IPS-18a (cell line): ENCODE data around the gene SIT1.
"Not testable (repeated sequence)": the region's sequence is repeated elsewhere in the genome, so short reads cannot be mapped to it uniquely, and the experiment has no call there.

ENCODE experiments used
- H3K27ac ChIP-seq: one replicate; pipeline ENCODE4 v1.5.1; 2013; ENCODE audit warnings: low read length
- H3K27me3 ChIP-seq: one replicate; pipeline ENCODE4 v1.6.1; 2013; ENCODE audit warnings: mild to moderate bottlenecking, low read length; ENCODE audit not compliant: control insufficient read depth, insufficient read depth
- H3K36me3 ChIP-seq: one replicate; pipeline ENCODE4 v1.6.1; 2013; ENCODE audit warnings: low read depth, low read length; ENCODE audit not compliant: control insufficient read depth
- H3K4me1 ChIP-seq: one replicate; pipeline ENCODE4 v1.6.1; 2013; ENCODE audit warnings: low read depth, low read length; ENCODE audit not compliant: control insufficient read depth
- H3K4me3 ChIP-seq: one replicate; pipeline ENCODE4 v1.5.1; 2013; ENCODE audit warnings: low read length
- H3K9ac ChIP-seq: one replicate; pipeline ENCODE4 v1.6.1; 2013; ENCODE audit warnings: mild to moderate bottlenecking, low read length, moderate library complexity
- H3K9me3 ChIP-seq: one replicate; pipeline ENCODE4 v1.6.1; 2013; ENCODE audit warnings: low read depth, low read length; ENCODE audit not compliant: control insufficient read depth

SIT1 gene

GRCh38 chr9:35656831-35657545 is 6.3 kb upstream of the SIT1 start:
- H3K4me3 ChIP-seq = peak overlapping the region; percentile 95

GRCh38 chr9:35656348-35656747 is 5.6 kb upstream of the SIT1 start:
- Histone ChIP-seq H3K9me3 (no peaks in the 10 kb centered on the region), H3K4me1 (peaks cover 10% of the 10 kb centered on the region), H3K4me3 (no peak overlapping the region), H3K9ac (no peak overlapping the region), H3K27ac (no peak overlapping the region), H3K36me3 (peaks cover 12% of the 10 kb centered on the region), H3K27me3 (peaks cover 13% of the 10 kb centered on the region)

More at GRCh38 chr9:35656831-35657545, 6.3 kb upstream of the SIT1 start:
- Histone ChIP-seq H3K27me3 (peaks cover 13% of the 10 kb centered on the region), H3K9ac (peak overlapping the region; percentile 74), H3K9me3 (no peaks in the 10 kb centered on the region), H3K4me1 (peaks cover 9% of the 10 kb centered on the region), H3K27ac (no peak overlapping the region), H3K36me3 (peaks cover 17% of the 10 kb centered on the region)

- H3K4me3 ChIP-seq = no peak overlapping the region
- H3K36me3 ChIP-seq = no peaks in the 10 kb centered on the region
- H3K9me3 ChIP-seq = no peaks in the 10 kb centered on the region
- peaks cover 19% of the 10 kb centered on the region for H3K4me1 ChIP-seq
- H3K27ac ChIP-seq = no peak overlapping the region
- no peak overlapping the region for H3K9ac ChIP-seq
- peaks cover 13% of the 10 kb centered on the region for H3K27me3 ChIP-seq
These were observed 2.9 kb upstream of the SIT1 start for GRCh38 chr9:35653611-35654010.

- no peak overlapping the region for H3K27ac ChIP-seq
- no peak overlapping the region for H3K4me3 ChIP-seq
- no peak overlapping the region for H3K9ac ChIP-seq
- H3K27me3 ChIP-seq = peaks cover 13% of the 10 kb centered on the region
- H3K4me1 ChIP-seq = peaks cover 19% of the 10 kb centered on the region
- no peaks in the 10 kb centered on the region for H3K9me3 ChIP-seq
- no peaks in the 10 kb centered on the region for H3K36me3 ChIP-seq
These were observed 2.1 kb upstream of the SIT1 start for GRCh38 chr9:35652829-35653209.

GRCh38 chr9:35651956-35652828 is 1.5 kb upstream of the SIT1 start:
- Histone ChIP-seq H3K27me3 (peaks cover 17% of the 10 kb centered on the region), H3K4me3 (no peak overlapping the region), H3K36me3 (no peaks in the 10 kb centered on the region), H3K27ac (no peak overlapping the region), H3K9me3 (no peaks in the 10 kb centered on the region), H3K9ac (no peak overlapping the region), H3K4me1 (peaks cover 22% of the 10 kb centered on the region)

GRCh38 chr9:35649431-35650340 is 1.0 kb downstream of the SIT1 start:
- Histone ChIP-seq H3K9ac (no peak overlapping the region), H3K4me1 (peaks cover 19% of the 10 kb centered on the region), H3K27me3 (peaks cover 4% of the 10 kb centered on the region), H3K36me3 (no peaks in the 10 kb centered on the region), H3K9me3 (no peaks in the 10 kb centered on the region), H3K27ac (no peak overlapping the region), H3K4me3 (no peak overlapping the region)

- Histone ChIP-seq H3K4me3 (peak overlapping the region; percentile 90), H3K27me3 (peaks cover 4% of the 10 kb centered on the region), H3K9ac (peak overlapping the region; percentile 43), H3K36me3 (no peaks in the 10 kb centered on the region), H3K4me1 (peaks cover 19% of the 10 kb centered on the region), H3K9me3 (no peaks in the 10 kb centered on the region), H3K27ac (no peak overlapping the region)
These were observed 4.0 kb downstream of the SIT1 start for GRCh38 chr9:35646533-35647265.

GRCh38 chr9:35646153-35646532 is 4.6 kb downstream of the SIT1 start:
- Histone ChIP-seq H3K27me3 (peaks cover 4% of the 10 kb centered on the region), H3K36me3 (no peaks in the 10 kb centered on the region), H3K9ac (peak overlapping the region; percentile 43), H3K27ac (no peak overlapping the region), H3K4me1 (peaks cover 16% of the 10 kb centered on the region), H3K4me3 (peak overlapping the region; percentile 90), H3K9me3 (no peaks in the 10 kb centered on the region)

GRCh38 chr9:35645736-35646135 is 5.0 kb downstream of the SIT1 start:
- not testable (repeated sequence) for H3K27me3 ChIP-seq, H3K9me3 ChIP-seq, H3K27ac ChIP-seq, H3K36me3 ChIP-seq
- H3K9ac ChIP-seq = peak overlapping the region; percentile 43
- peak overlapping the region; percentile 90 for H3K4me3 ChIP-seq
- peaks cover 12% of the 10 kb centered on the region for H3K4me1 ChIP-seq

GRCh38 chr9:35643046-35643445 is 7.7 kb downstream of the SIT1 start:
- no peaks in the 10 kb centered on the region for H3K36me3 ChIP-seq
- no peak overlapping the region for H3K4me3 ChIP-seq
- no peak overlapping the region for H3K9ac ChIP-seq
- H3K27ac ChIP-seq = no peak overlapping the region
- H3K9me3 ChIP-seq = no peaks in the 10 kb centered on the region
- peaks cover 4% of the 10 kb centered on the region for H3K27me3 ChIP-seq
- H3K4me1 ChIP-seq = peaks cover 4% of the 10 kb centered on the region

GRCh38 chr9:35641478-35641877 is 9.3 kb downstream of the SIT1 start:
- not testable (repeated sequence) for H3K27me3 ChIP-seq, H3K4me3 ChIP-seq, H3K9ac ChIP-seq, H3K36me3 ChIP-seq, H3K4me1 ChIP-seq, H3K9me3 ChIP-seq, H3K27ac ChIP-seq
